Rectal smooth muscle tissue (tissue), 1 donor: ENCODE measurements around the gene MDH1.
"Not testable (repeated sequence)": the region's sequence is repeated elsewhere in the genome, so short reads cannot be mapped to it uniquely, and the experiment has no call there.

ENCODE experiments used
- H3K27ac ChIP-seq: one replicate; pipeline ENCODE4 v1.7.0; 2013; ENCODE audit warnings: low read depth, low read length, inconsistent platforms
- H3K27me3 ChIP-seq: one replicate; pipeline ENCODE4 v1.7.0; 2013; ENCODE audit warnings: low read length; ENCODE audit not compliant: control insufficient read depth, insufficient read depth
- H3K36me3 ChIP-seq: one replicate; pipeline ENCODE4 v1.7.0; 2013; ENCODE audit warnings: low read length; ENCODE audit not compliant: control insufficient read depth, insufficient read depth
- H3K4me1 ChIP-seq: one replicate; pipeline ENCODE4 v1.7.0; 2013; ENCODE audit warnings: low read length; ENCODE audit not compliant: control insufficient read depth, insufficient read depth
- H3K4me3 ChIP-seq: one replicate; pipeline ENCODE4 v1.7.0; 2013; ENCODE audit warnings: low read length
- H3K9ac ChIP-seq: one replicate; pipeline ENCODE4 v1.7.0; 2013; ENCODE audit warnings: low read length

Gene MDH1

DNA sequence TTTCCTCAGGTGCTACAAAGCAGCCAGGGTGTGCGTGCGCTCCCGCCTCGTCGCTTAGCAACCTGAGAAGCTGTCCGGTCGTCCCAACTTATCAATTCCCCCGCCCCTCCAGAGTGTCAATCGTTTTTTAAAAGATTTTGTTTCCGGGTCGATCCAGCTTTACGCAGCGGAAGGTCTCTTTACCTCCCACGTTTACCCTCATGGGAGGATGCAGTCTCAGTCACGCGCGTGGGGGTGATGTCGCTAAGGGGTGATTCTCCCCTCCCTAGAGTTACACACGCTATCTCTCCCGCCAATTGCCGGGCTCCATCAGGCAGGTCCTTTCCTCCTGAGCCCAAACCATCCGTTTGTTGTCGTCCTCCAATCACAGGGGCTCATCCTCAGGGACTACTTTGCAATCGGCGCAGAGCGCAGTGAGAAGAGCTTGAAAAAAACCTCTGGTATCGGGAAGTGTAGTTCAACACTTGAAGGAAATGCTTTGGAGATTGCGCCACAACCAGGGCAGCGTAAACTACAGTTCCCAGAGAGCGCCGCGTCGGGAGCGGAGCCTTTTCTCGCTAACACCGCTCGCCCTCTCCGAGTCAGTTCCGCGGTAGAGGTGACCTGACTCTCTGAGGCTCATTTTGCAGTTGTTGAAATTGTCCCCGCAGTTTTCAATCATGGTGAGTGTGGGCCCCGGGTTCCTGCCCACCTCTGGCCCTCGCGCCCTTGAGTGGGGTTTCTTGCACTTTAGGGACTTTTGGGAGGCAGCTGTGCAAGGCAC lies at the start of gene MDH1, which contains the start of gene WDPCP:
TSS of gene MDH1 (plus strand) at position 579 of the 763 bp plus-strand sequence. CDS start at position 660, 81 bp downstream.
TSS of gene WDPCP (minus strand) at position 93 of the 763 bp plus-strand sequence. CDS start 206 bp downstream, outside the sequence.
- Histone ChIP-seq H3K4me3 (peak within 1 kb of the TSS; percentile 98), H3K36me3 (no peaks in the 10 kb centered on the region), H3K4me1 (peaks cover 14% of the 10 kb centered on the region), H3K27me3 (no peaks in the 10 kb centered on the region), H3K27ac (peak within 1 kb of the TSS; percentile 93), H3K9ac (peak within 1 kb of the TSS; percentile 85)

DNA sequence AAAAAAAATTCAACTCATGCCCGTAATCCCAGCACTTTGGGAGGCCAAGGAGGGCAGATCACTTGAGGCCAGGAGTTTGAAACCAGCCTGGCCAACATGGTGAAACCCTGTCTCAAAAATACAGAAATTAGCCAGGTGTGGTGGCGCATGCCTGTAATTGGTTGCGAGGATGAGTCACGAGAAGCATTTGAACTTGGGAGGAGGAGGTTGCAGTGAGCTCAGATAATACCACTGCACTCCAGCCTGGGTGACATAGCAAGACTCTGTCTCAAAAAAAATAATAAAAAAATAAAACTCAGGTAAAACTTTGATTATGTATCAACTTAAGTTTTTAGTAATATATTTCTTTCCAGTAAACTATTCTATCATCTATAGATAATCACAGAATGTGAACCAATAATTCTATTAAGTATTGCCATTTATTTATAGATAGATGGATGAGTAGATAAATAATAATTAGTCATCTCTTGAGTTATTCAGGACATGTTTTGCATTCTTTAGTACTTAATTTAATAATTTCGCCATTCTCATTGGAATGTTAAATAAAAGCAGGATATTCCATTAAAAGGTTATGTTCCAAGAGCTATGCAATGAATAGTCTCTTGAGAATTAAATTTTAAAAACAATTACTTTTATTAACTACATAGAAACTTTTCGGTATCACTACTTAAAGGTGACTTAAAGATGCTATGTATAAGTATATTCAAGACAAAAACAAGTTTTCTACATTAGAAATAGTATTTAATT lies 49.2 kb upstream of the MDH1 start:
- Histone ChIP-seq H3K4me3 (no peak overlapping the region), H3K27me3 (no peaks in the 10 kb centered on the region), H3K36me3 (no peaks in the 10 kb centered on the region), H3K9ac (no peak overlapping the region), H3K4me1 (no peaks in the 10 kb centered on the region), H3K27ac (no peak overlapping the region)

DNA sequence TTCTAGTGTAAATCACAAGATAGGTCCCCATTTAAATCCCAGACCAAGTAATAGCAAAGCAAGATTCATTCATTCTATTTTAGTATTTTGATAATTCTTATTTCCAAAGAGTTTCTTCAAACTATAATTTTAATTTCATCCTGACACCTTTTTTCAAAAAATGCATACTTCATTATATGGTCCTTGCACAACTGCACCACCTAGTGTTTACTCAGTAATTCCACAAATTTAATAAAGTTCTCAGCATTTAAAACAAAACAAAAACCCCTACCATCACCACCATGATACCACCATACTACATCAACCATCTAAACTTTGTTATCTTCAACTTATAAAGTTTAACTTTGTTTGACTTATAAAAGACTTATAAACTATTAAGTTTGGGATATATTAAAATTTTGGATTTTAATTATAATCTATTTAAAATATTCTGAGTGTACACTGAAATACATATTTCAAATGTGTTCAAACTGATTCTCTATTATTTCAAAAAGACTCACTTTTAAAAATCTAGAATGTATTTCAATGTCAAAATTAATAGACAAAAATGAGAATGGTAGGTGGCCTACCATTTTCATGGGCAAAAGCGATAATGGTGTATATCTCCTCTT lies 44.6 kb upstream of the MDH1 start:
- Histone ChIP-seq H3K4me3 (no peak overlapping the region), H3K4me1 (no peaks in the 10 kb centered on the region), H3K27ac (no peak overlapping the region), H3K27me3 (no peaks in the 10 kb centered on the region), H3K36me3 (no peaks in the 10 kb centered on the region), H3K9ac (no peak overlapping the region)

DNA sequence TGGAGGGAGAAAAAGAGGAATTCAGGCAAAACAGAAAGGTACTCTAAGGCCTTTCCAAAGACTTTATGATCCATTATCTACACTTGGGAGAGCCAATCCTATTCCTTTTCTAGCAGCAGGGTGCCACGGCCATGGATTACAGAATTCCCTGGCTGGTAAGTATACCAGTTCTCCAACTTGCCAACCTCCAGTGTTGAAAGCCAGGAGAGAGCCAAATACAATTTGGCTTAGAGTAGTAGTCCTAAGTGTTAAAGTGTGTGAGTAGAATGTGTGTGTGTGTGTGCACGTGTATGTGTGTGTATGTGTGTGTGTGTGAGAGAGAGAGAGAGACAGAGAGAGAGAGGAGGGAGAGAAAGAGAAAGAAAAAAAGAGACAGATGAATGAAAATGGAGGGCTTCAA lies 43.7 kb upstream of the MDH1 start:
- no peaks in the 10 kb centered on the region for H3K36me3 ChIP-seq
- no peak overlapping the region for H3K27ac ChIP-seq
- H3K27me3 ChIP-seq = no peaks in the 10 kb centered on the region
- H3K4me3 ChIP-seq = no peak overlapping the region
- H3K9ac ChIP-seq = no peak overlapping the region
- H3K4me1 ChIP-seq = no peaks in the 10 kb centered on the region

DNA sequence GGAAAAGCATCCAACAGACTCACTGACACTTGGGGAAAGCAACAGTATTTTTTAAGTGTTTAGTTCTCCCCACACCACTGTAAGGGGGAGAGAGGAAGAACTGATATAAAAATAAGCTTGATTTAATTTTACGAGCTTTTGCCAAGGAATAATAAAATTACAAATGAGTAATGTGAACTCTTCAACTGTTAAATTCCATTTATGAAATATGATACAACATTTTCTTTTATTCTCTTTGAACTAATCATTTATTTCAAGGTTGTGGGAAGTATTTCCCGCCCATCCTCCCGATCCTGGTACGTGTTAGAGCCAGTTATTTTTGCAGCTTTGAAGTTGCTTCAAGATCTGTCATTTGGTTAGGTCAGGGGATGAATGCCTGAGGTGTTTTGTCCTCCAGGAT lies 35.7 kb upstream of the MDH1 start:
- no peak overlapping the region for H3K9ac ChIP-seq
- no peaks in the 10 kb centered on the region for H3K27me3 ChIP-seq
- H3K27ac ChIP-seq = no peak overlapping the region
- H3K4me3 ChIP-seq = no peak overlapping the region
- H3K4me1 ChIP-seq = peaks cover 3% of the 10 kb centered on the region
- H3K36me3 ChIP-seq = peaks cover 4% of the 10 kb centered on the region

DNA sequence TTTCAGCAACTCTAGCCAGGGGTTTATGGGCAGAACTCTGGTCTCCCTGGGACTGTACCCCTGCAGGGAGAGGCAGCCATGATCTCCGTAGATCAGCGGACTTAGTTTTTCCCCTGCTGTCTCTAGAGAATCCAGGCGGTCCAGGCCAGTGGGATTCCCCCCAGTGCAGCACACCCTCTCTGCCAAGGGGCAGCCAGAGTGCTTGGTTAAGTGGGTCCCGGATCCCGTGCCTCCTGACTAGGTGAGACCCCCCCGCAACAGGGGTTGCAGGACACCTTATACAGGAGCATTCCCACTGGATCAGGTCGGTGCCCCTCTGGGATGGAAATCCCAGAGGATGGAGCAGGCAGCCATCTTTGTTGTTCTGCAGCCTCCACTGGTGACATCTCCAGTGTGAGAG lies 33.5 kb upstream of the MDH1 start:
- Histone ChIP-seq H3K4me1 (peaks cover 3% of the 10 kb centered on the region), H3K27me3 (no peaks in the 10 kb centered on the region), H3K4me3 (no peak overlapping the region), H3K9ac (no peak overlapping the region), H3K27ac (no peak overlapping the region), H3K36me3 (peaks cover 4% of the 10 kb centered on the region)

DNA sequence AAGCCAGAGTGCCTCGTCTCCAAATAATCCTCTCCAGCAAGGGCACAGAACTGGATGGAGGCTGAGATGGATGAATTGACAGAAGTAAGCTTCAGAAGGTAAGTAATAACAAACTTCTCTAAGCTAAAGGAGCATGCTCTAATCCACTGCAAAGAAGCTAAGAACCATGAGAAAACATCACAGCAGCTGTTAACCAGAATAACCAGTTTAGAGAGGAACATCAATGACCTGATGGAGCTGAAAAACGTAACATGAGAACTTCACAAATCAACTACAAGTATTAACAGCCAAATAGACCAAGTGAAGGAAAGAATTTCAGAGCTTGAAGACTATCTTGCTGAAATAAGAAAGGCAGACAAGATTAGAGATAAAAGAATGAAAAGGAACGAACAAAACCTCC lies 32.8 kb upstream of the MDH1 start:
- Histone ChIP-seq H3K4me1 (peaks cover 3% of the 10 kb centered on the region), H3K27me3 (no peaks in the 10 kb centered on the region), H3K36me3 (peaks cover 4% of the 10 kb centered on the region), H3K9ac (no peak overlapping the region), H3K4me3 (no peak overlapping the region), H3K27ac (no peak overlapping the region)

DNA sequence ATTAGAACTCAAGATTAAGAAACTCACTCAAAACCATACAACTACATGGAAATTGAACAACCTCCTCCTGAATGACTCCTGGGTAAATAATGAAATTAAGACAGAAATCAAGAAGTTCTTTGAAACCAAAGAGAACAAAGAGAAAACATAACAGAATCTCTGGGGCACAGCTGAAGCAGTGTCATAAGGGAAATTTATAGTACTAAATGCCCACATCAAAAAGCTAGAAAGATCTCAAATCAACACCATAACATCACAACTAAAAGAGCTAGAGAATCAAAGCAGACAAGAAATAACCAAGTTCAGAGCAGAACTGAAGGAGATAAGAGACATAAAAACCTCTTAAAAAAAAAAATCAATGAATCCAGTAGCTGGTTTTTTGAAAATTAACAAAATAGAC lies 30.9 kb upstream of the MDH1 start:
- H3K9ac ChIP-seq, H3K27ac ChIP-seq, H3K36me3 ChIP-seq, H3K27me3 ChIP-seq, H3K4me1 ChIP-seq, H3K4me3 ChIP-seq: not testable (repeated sequence)

DNA sequence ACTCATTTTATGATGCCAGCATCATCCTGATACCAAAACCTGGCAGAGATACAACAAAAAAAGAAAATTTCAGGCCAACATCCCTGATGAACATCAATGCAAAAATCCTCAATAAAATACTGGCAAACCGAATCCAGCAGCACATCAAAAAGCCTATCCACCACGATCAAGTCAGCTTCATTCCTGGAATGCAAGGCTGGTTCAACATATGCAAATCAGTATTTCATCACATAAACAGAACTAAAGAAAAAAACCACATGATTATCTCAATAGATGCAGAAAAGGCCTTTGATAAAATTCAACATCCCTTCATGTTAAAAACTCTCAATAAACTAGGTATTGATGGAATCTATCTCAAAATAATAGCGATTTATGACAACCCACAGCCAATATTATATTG lies 29.8 kb upstream of the MDH1 start:
- H3K36me3 ChIP-seq, H3K4me3 ChIP-seq, H3K27ac ChIP-seq, H3K4me1 ChIP-seq, H3K27me3 ChIP-seq, H3K9ac ChIP-seq: not testable (repeated sequence)

DNA sequence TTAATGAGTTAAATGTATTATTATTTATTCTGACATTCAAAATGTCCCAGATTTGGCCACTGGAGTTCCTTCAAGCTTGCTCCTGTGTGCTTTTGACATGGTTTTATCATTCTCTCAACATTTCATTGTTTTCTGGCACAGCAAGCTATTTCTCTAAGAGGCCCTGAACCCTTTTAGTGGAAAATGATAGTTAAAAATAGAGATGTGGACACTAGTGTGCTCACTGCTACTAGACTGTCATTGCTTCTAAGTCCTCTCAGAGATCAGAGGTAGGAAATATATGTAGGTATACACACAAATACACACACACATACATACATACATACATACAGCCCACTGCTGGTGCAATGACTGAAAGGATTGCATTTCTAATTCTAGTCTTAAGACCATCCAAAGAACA lies 26.0 kb upstream of the MDH1 start:
- Histone ChIP-seq H3K4me1 (no peaks in the 10 kb centered on the region), H3K4me3 (no peak overlapping the region), H3K9ac (no peak overlapping the region), H3K36me3 (no peaks in the 10 kb centered on the region), H3K27ac (no peak overlapping the region), H3K27me3 (no peaks in the 10 kb centered on the region)

DNA sequence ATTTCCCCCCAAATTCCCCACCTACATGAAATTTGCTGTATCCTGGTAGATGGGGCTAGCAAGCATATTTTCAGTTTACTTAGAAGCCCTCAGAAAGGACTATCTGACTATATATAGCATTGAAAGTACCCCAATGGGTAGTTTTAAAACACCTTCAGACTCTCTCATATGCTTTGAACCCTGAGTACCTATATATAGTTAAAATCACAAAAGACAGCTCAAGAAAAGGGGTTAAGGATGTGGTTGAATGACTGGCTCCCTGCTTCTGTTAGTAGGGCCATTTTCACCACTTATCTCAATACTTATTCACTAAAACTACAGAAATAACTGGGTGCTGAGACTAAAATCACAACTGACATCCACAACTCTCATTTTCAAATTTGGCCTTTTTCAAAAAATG lies 19.0 kb upstream of the MDH1 start:
- H3K27ac ChIP-seq = no peak overlapping the region
- no peak overlapping the region for H3K9ac ChIP-seq
- no peaks in the 10 kb centered on the region for H3K4me1 ChIP-seq
- no peak overlapping the region for H3K4me3 ChIP-seq
- no peaks in the 10 kb centered on the region for H3K36me3 ChIP-seq
- H3K27me3 ChIP-seq = no peaks in the 10 kb centered on the region

DNA sequence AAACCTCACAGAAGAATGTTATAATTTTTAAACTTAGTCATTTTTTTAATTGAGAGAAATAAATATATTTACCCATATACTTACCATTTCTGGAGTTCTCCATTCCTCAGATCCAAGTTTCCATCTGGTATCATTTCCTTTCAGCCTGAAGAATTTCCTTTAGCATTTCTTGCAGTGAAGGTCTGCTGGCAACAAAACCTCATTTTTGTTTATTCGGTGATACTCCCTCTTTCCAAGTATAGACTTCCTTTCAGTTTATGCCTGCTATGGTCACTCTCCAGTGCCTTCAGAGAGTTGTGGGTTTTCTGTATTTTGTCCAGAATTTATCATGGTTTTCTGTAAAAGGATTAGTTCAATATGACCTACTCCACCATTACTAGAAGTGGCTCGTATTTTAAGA lies 17.5 kb upstream of the MDH1 start:
- Histone ChIP-seq H3K9ac (no peak overlapping the region), H3K27ac (no peak overlapping the region), H3K4me3 (no peak overlapping the region), H3K4me1 (no peaks in the 10 kb centered on the region), H3K36me3 (no peaks in the 10 kb centered on the region), H3K27me3 (no peaks in the 10 kb centered on the region)
